GM12892 (cell line): Measurements from ENCODE around the gene TAOK1.

ENCODE experiments used
- POLR2A ChIP-seq: IDR thresholded peaks from 2 replicates; pipeline ENCODE4 v1.6.1; 2011; ENCODE audit warnings: low read depth, low read length, control low read depth
- POLR2AphosphoS5 ChIP-seq: IDR thresholded peaks from 2 replicates; pipeline ENCODE4 v1.6.1; 2011; ENCODE audit warnings: low read depth, low read length, control low read depth
- TAF1 ChIP-seq: IDR thresholded peaks from 2 replicates; pipeline ENCODE4 v1.6.1; 2011; ENCODE audit warnings: low read depth, mild to moderate bottlenecking, control low read depth, low read length, borderline replicate concordance

DNA sequence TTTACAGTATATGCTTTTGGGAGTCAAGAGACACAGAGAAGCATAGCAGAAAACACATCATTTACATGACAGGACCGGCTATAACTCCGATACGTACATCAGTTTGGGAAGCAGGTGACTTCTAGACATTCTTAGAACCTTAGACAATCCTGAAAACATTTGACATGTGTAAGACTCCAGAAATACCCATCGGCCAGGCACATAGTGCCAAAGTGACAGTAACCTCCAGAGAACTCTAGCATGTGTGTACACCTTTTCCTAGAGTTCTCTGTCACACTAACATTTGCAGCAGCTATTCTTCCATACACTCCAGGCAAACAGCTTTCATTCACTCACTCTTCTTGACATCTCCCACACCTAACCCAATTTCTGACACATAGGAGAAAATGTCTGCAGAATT, 3.4 kb upstream of the TAOK1 start:
- no peak for TF ChIP-seq POLR2AphosphoS5
- no peak for TF ChIP-seq POLR2A
- TF ChIP-seq TAF1: no peak
